A549 (cell line): Measurements from ENCODE around the gene TM4SF1. TPM values are rescaled to one million over a fixed set of nuclear protein-coding genes. Genes with fewer than 3 reads are reported as not detected.

Source experiments
- ATAC-seq, 2 experiments: fragments of 200-7000 bp in 1 of 2; fragments of >200 bp in 1 of 2; cut with Nextera tagmentation in 1 of 2; cut with Tn5 transposase in 1 of 2; 3 replicates each; pipeline versions ENCODE4 v1.8.0 to v1.9.1; 2018 to 2020; ENCODE audit warnings: mild to moderate bottlenecking in 1 of 2, moderate library complexity in 1 of 2
- CTCF ChIA-PET: fragments of 300-600 bp; sonication (Branson Sonifier 250); formaldehyde crosslinking; extraction: SDS; loops from one replicate; lab custom pipeline; 2021; ENCODE audit warnings: antibody characterized with exemption, inconsistent platforms; lab: Yijun Ruan, JAX
- POLR2A ChIA-PET: fragments of 350-600 bp; formaldehyde crosslinking; extraction: SDS; loops from one replicate; lab custom pipeline; 2021; ENCODE audit warnings: antibody characterized with exemption, inconsistent platforms; lab: Yijun Ruan, JAX
- DNase-seq, 2 experiments: peaks; one replicate each; pipeline versions ENCODE4 v3.0.0 to v3.0.0-alpha.2; 2011 to 2016; ENCODE audit warnings: low read depth in 1 of 2, low spot score in 1 of 2
- FAIRE-seq: peaks from 2 replicates; lab custom pipeline; 2011; peaks lifted over from hg19 to GRCh38; lab: Jason Lieb, UNC
- H3K27ac ChIP-seq, 2 experiments: fragments of >200 bp; sonication (Bioruptor Twin); formaldehyde crosslinking; 3 replicates each; pipeline ENCODE4 v1.5.1; 2016 to 2017
- H3K4me1 ChIP-seq: fragments of >200 bp; sonication (Bioruptor Twin); formaldehyde crosslinking; 3 replicates; pipeline ENCODE4 v1.6.1; 2016
- H3K4me2 ChIP-seq: fragments of >200 bp; sonication (Bioruptor Twin); formaldehyde crosslinking; 3 replicates; pipeline ENCODE4 v1.6.1; 2016
- H3K4me3 ChIP-seq: fragments of >200 bp; sonication (Bioruptor Twin); formaldehyde crosslinking; 3 replicates; pipeline ENCODE4 v1.5.1; 2016
- H3K9me3 ChIP-seq: fragments of >200 bp; sonication (Bioruptor Twin); formaldehyde crosslinking; 3 replicates; pipeline ENCODE4 v1.6.1; 2016
- BCL3 ChIP-seq: fragments of >200 bp; sonication (Bioruptor Twin); formaldehyde crosslinking; IDR thresholded peaks from 3 replicates; pipeline ENCODE4 v1.6.1; 2016
- BHLHE40 ChIP-seq: IDR thresholded peaks from 2 replicates; pipeline ENCODE4 v1.6.1; 2012; ENCODE audit warnings: low read depth, low read length, inconsistent platforms
- CHD4 ChIP-seq: fragments of 200-600 bp; sonication (generic); IDR thresholded peaks from 2 replicates; pipeline ENCODE4 v1.6.1; 2016; ENCODE audit warnings: antibody characterized with exemption, mild to moderate bottlenecking, borderline replicate concordance
- E2F6 ChIP-seq: IDR thresholded peaks from 2 replicates; pipeline ENCODE4 v1.6.1; 2012; ENCODE audit warnings: low read depth, borderline replicate concordance
- ESRRA ChIP-seq: fragments of 150-350 bp; IDR thresholded peaks from 2 replicates; pipeline ENCODE4 v1.6.1; 2014; ENCODE audit warnings: mild to moderate bottlenecking, low read length, borderline replicate concordance
- FOSB ChIP-seq: fragments of 250-450 bp; sonication (Bioruptor Pico); IDR thresholded peaks from 2 replicates; pipeline ENCODE4 v1.5.0; 2020; ENCODE audit warnings: mild to moderate bottlenecking, moderate library complexity
- GATA3 ChIP-seq: IDR thresholded peaks from 2 replicates; pipeline ENCODE4 v1.6.1; 2012; ENCODE audit warnings: borderline replicate concordance
- HDAC2 ChIP-seq: fragments of 200-600 bp; sonication (generic); IDR thresholded peaks from 2 replicates; pipeline ENCODE4 v1.6.1; 2016
- HES2 ChIP-seq: fragments of >200 bp; sonication (Bioruptor Twin); formaldehyde crosslinking; IDR thresholded peaks from 2 replicates; pipeline ENCODE4 v1.6.1; 2016
- HMGXB4 ChIP-seq: fragments of 250-450 bp; sonication (Bioruptor Pico); IDR thresholded peaks from 2 replicates; pipeline ENCODE4 v1.5.0; 2021; ENCODE audit warnings: mild to moderate bottlenecking, moderate library complexity, borderline replicate concordance
- JUN ChIP-seq, 2 experiments: fragments of >200 bp; sonication (Bioruptor Twin); formaldehyde crosslinking; IDR thresholded peaks; 2 replicates in 1 of 2; 3 replicates in 1 of 2; pipeline ENCODE4 v1.6.1; 2016 to 2017
- KDM5A ChIP-seq: fragments of 200-600 bp; sonication (generic); IDR thresholded peaks from 2 replicates; pipeline ENCODE4 v1.6.1; 2016; ENCODE audit warnings: antibody characterized with exemption, mild to moderate bottlenecking
- MAX ChIP-seq: IDR thresholded peaks from 2 replicates; pipeline ENCODE4 v1.6.1; 2012
- MAZ ChIP-seq: fragments of 150-350 bp; IDR thresholded peaks from 2 replicates; pipeline ENCODE4 v1.6.1; 2014; ENCODE audit warnings: antibody characterized with exemption, low read depth, low read length, borderline replicate concordance
- MYC ChIP-seq: IDR thresholded peaks from 2 replicates; pipeline ENCODE4 v1.6.1; 2012; ENCODE audit warnings: mild to moderate bottlenecking, inconsistent platforms, low read length, improper control_type of control experiment, borderline replicate concordance
- NFE2L2 ChIP-seq: fragments of 150-350 bp; conservative IDR thresholded peaks from 2 replicates; pipeline ENCODE4 v1.6.1; 2014; ENCODE audit warnings: low read length
- RAD21 ChIP-seq, 2 experiments: fragments of >200 bp in 1 of 2; sonication (Bioruptor Twin) in 1 of 2; formaldehyde crosslinking in 1 of 2; IDR thresholded peaks in 1 of 2; conservative IDR thresholded peaks in 1 of 2; 2 replicates in 1 of 2; 3 replicates in 1 of 2; pipeline ENCODE4 v1.6.1; 2012 to 2018; ENCODE audit warnings: inconsistent platforms in 1 of 2
- RARB ChIP-seq: fragments of 250-450 bp; sonication (Bioruptor Pico); IDR thresholded peaks from 2 replicates; pipeline ENCODE4 v1.8.0; 2021; ENCODE audit warnings: mild to moderate bottlenecking, moderate library complexity
- RCOR1 ChIP-seq: fragments of 150-350 bp; IDR thresholded peaks from 2 replicates; pipeline ENCODE4 v1.6.1; 2014; ENCODE audit warnings: antibody characterized with exemption, low read length, low read depth
- RFX5 ChIP-seq: fragments of 450-650 bp; IDR thresholded peaks from 2 replicates; pipeline ENCODE4 v1.7.1; 2014; ENCODE audit warnings: antibody characterized with exemption, mild to moderate bottlenecking, moderate library complexity
- RNF2 ChIP-seq: fragments of 200-600 bp; sonication (generic); IDR thresholded peaks from 2 replicates; pipeline ENCODE4 v1.6.1; 2016; ENCODE audit warnings: low read depth, mild to moderate bottlenecking, antibody characterized with exemption, moderate library complexity, borderline replicate concordance
- USF2 ChIP-seq: fragments of 450-650 bp; IDR thresholded peaks from 2 replicates; pipeline ENCODE4 v1.6.1; 2014; ENCODE audit warnings: antibody characterized with exemption
- ZFP36 ChIP-seq: fragments of 450-650 bp; IDR thresholded peaks from 2 replicates; pipeline ENCODE4 v1.6.1; 2014; ENCODE audit warnings: borderline replicate concordance; ENCODE audit not compliant: partially characterized antibody
- WGBS: methylation state at CpG from one replicate; pipeline ENCODE4 v1.1.6; 2017; ENCODE audit errors: missing lambda C conversion rate; 5-methylcytosine and 5-hydroxymethylcytosine counted together
- polyA plus RNA-seq, 4 experiments: library from polyadenylated mRNA; depleted of rRNA in 3 of 4; stranded (reverse); fragments of >200 nt; fragmentation: RNase III in 1 of 4; extraction: RNeasy Plus Mini Kit Qiagen cat#74134 plus additional on column Dnase treatment in 1 of 4; gene quantifications; 2 replicates in 3 of 4; 3 replicates in 1 of 4; pipeline ENCODE4 v1.2.3, GENCODE V29; 2011 to 2017

The TM4SF1 gene
- polyA plus RNA-seq, 2 of the 4 experiments (the other 2 are of a cell fraction) = 828 to 1,208 TPM

GRCh38 chr3:149324332-149324731, 53.1 kb downstream of the TM4SF1 start:
- ATAC-seq (no peak), DNase-seq (no peak), FAIRE-seq (no peak)
- no peak overlapping the region for H3K4me2 ChIP-seq
- H3K4me3 ChIP-seq = no peak overlapping the region
- ChIA-PET POLR2A (interaction anchor here (1.3 kb wide), 1 partner anchor 9 kb away, joined by 3 read pairs; no protein-coding TSS in a partner anchor), CTCF (interaction anchor here (1.0 to 2.2 kb wide), 6 partner anchors 9 to 155 kb away, joined by 3 to 22 read pairs (median 4); partner anchors contain the start of gene TM4SF18)
- no peaks in the 10 kb centered on the region for H3K9me3 ChIP-seq
- TF ChIP-seq MAX = no peak
- H3K4me1 ChIP-seq = peaks cover 20% of the 10 kb centered on the region
- H3K27ac ChIP-seq = no peak overlapping the region

- 92% methylated on average over 2 of the region's 2 CpGs for WGBS
- ATAC-seq (no peak), FAIRE-seq (peak; percentile 32), DNase-seq (no peak)
- no peak overlapping the region for H3K27ac ChIP-seq
- no peak for TF ChIP-seq RAD21 (conservative IDR thresholded peaks at IDR 0.05 in 1 of 2, IDR thresholded peaks at IDR 0.05 in 1 of 2)
- TF ChIP-seq NFE2L2 = no peak
- TF ChIP-seq MYC = no peak
- no peak for TF ChIP-seq ESRRA
- TF ChIP-seq GATA3 = no peak
- H3K9me3 ChIP-seq = no peaks in the 10 kb centered on the region
- H3K4me3 ChIP-seq = no peak overlapping the region
- ChIA-PET CTCF (interaction anchor here (1.3 kb wide), 1 partner anchor 12 kb away, joined by 6 read pairs; the partner anchor contains the start of gene TM4SF18), POLR2A (no interaction called here)
- H3K4me2 ChIP-seq = no peak overlapping the region
- peaks cover 4% of the 10 kb centered on the region for H3K4me1 ChIP-seq
These were observed 55.8 kb downstream of the TM4SF1 start for GRCh38 chr3:149321640-149322039.

GRCh38 chr3:149321136-149321535, 56.3 kb downstream of the TM4SF1 start:
- TF ChIP-seq RAD21 (conservative IDR thresholded peaks at IDR 0.05 in 1 of 2, IDR thresholded peaks at IDR 0.05 in 1 of 2) (no peak), MYC (no peak)
- Histone ChIP-seq H3K4me2 (no peak overlapping the region), H3K27ac (no peak overlapping the region), H3K4me1 (peaks cover 9% of the 10 kb centered on the region), H3K4me3 (no peak overlapping the region), H3K9me3 (no peaks in the 10 kb centered on the region)
- ATAC-seq = no peak
- ChIA-PET CTCF (no interaction called here), POLR2A (no interaction called here)
- FAIRE-seq = no peak
- DNase-seq = no peak

GRCh38 chr3:149319750-149320149, 57.7 kb downstream of the TM4SF1 start:
- no peak for FAIRE-seq
- Histone ChIP-seq H3K27ac (peak overlapping the region in 1 of 2 experiments; percentile 27; a peak in 2 of 6 replicates), H3K4me2 (no peak overlapping the region), H3K4me1 (peaks cover 21% of the 10 kb centered on the region), H3K4me3 (no peak overlapping the region), H3K9me3 (no peaks in the 10 kb centered on the region)
- POLR2A ChIA-PET = no interaction called here
- CTCF ChIA-PET = interaction anchor here (1.0 to 1.6 kb wide), 4 partner anchors 8 to 161 kb away, joined by 3 read pairs; partner anchors contain the start of gene TM4SF18
- 89% methylated on average over 3 of the region's 3 CpGs for WGBS
- TF ChIP-seq RCOR1 = no peak
- no peak for TF ChIP-seq RFX5
- TF ChIP-seq HDAC2 = no peak
- TF ChIP-seq RNF2 = no peak
- no peak for TF ChIP-seq BCL3
- no peak for TF ChIP-seq FOSB (CRISPR knock-in tag)
- no peak for TF ChIP-seq HMGXB4 (CRISPR knock-in tag)
- no peak for TF ChIP-seq CHD4
- TF ChIP-seq USF2 = no peak
- TF ChIP-seq E2F6 = no peak
- TF ChIP-seq RARB (CRISPR knock-in tag) = no peak
- TF ChIP-seq JUN (IDR thresholded peaks at IDR 0.05) = no peak
- TF ChIP-seq HES2 = no peak
- no peak for TF ChIP-seq KDM5A
- TF ChIP-seq BHLHE40 = no peak
- TF ChIP-seq ZFP36 = no peak
- no peak for TF ChIP-seq MAZ
- DNase-seq = no peak
- no peak for ATAC-seq
